Activated T-cell treated with anti-CD3 and anti-CD28 coated beads, Interleukin-2, amount 50 U/mL, for 4 hours (primary cell): Measurements from ENCODE around the gene LRRC1. TPM values are rescaled to one million over a fixed set of nuclear protein-coding genes. Genes with fewer than 3 reads are reported as not detected.

Experiments used
- ATAC-seq, 2 donors: fragments of 200-7000 bp; cut with Tn5 transposase; one replicate each; pipeline ENCODE4 v1.10.0; 2021
- DNase-seq: peaks from one replicate; pipeline ENCODE4 v3.0.0-alpha.2; 2020
- H3K27me3 Mint-ChIP-seq: one replicate; pipeline ENCODE4 v1.8.0; 2021; ENCODE audit warnings: low read depth, mixed read lengths
- H3K36me3 Mint-ChIP-seq: one replicate; pipeline ENCODE4 v1.8.0; 2022; ENCODE audit warnings: mixed read lengths; ENCODE audit not compliant: insufficient read depth
- H3K4me1 Mint-ChIP-seq: one replicate; pipeline ENCODE4 v1.8.0; 2021; ENCODE audit warnings: low read depth, mixed read lengths
- H3K4me3 Mint-ChIP-seq: one replicate; pipeline ENCODE4 v1.8.0; 2021; ENCODE audit warnings: mild to moderate bottlenecking, moderate library complexity, mixed read lengths
- H3K9me3 Mint-ChIP-seq: one replicate; pipeline ENCODE4 v1.8.0; 2021; ENCODE audit warnings: mixed read lengths
- total RNA-seq, 3 donors: library from RNA; stranded (reverse); gene quantifications; one replicate each; pipeline ENCODE4 v1.2.1, GENCODE V29; 2021

LRRC1 gene
- total RNA-seq, 3 donors from 2014 or later: 0.78 to 1.9 (median 0.79) TPM

DNA sequence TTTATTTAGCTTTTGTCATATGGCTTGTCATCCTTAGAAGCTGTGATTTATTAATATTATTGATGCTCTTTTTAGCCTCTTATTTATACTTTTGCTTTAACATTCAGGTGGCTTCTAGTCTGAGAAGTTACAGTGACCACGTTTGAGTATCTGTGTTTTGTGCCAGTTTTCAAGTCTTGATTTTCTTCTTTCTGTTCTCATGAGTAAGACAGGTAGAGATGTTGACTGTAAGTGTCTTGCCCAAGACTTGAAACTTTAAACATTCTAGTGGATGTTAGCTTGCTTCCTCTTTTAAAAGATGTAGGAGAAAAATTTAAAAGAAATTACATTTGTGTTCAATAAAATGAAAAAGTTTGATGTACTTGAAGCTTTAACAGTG lies 122.6 kb downstream of the LRRC1 start:
- DNase-seq (no peak), ATAC-seq (no peak)
- Mint-ChIP-seq H3K4me3 (no peak overlapping the region), H3K9me3 (no peaks in the 10 kb centered on the region), H3K36me3 (peaks cover 21% of the 10 kb centered on the region), H3K27me3 (no peaks in the 10 kb centered on the region), H3K4me1 (no peaks in the 10 kb centered on the region)

- Mint-ChIP-seq H3K4me3 (no peak overlapping the region), H3K4me1 (no peaks in the 10 kb centered on the region), H3K36me3 (peaks cover 20% of the 10 kb centered on the region), H3K27me3 (no peaks in the 10 kb centered on the region), H3K9me3 (no peaks in the 10 kb centered on the region)
- ATAC-seq (no peak), DNase-seq (no peak)
Measured at GRCh38 chr6:53918854-53919510, 124.2 kb downstream of the LRRC1 start.

DNA sequence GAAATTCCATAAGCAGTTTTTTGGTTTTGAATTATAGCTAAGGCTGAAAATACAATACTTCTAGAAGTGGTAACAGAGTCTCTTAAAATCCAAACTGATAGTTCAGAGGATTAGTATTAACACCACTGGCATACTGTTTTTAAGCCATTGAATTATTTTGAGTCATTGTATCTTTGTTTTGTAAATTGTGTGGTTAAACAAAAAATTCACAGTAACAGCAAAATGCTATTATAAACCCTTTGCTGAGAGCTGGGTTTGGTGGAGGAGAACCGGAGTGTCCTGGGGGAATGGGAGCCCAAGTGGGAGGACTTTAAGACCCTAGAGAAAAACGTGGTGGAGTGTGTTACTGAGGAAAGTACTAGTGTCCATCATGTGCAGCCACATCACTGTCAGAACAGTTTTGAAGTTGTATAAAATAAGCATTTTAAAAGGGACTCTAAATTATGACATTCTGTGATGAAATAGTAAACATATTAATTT lies 125.1 kb downstream of the LRRC1 start:
- Mint-ChIP-seq H3K4me1 (no peaks in the 10 kb centered on the region), H3K27me3 (no peaks in the 10 kb centered on the region), H3K4me3 (no peak overlapping the region), H3K36me3 (peaks cover 15% of the 10 kb centered on the region), H3K9me3 (no peaks in the 10 kb centered on the region)
- ATAC-seq (no peak), DNase-seq (no peak)

- Mint-ChIP-seq H3K4me1 (no peaks in the 10 kb centered on the region), H3K4me3 (no peak overlapping the region), H3K36me3 (peaks cover 15% of the 10 kb centered on the region), H3K9me3 (no peaks in the 10 kb centered on the region), H3K27me3 (no peaks in the 10 kb centered on the region)
- no peak for DNase-seq
- ATAC-seq: no peak
Measured at GRCh38 chr6:53920881-53921280, 126.1 kb downstream of the LRRC1 start.

GRCh38 chr6:53921639-53922038 lies 126.8 kb downstream of the LRRC1 start:
- Mint-ChIP-seq H3K36me3 (peaks cover 15% of the 10 kb centered on the region), H3K9me3 (no peaks in the 10 kb centered on the region), H3K4me3 (no peak overlapping the region), H3K27me3 (no peaks in the 10 kb centered on the region), H3K4me1 (no peaks in the 10 kb centered on the region)
- ATAC-seq: no peak
- DNase-seq: no peak

GRCh38 chr6:53922539-53922981 lies 127.8 kb downstream of the LRRC1 start:
- Mint-ChIP-seq H3K9me3 (no peaks in the 10 kb centered on the region), H3K4me1 (no peaks in the 10 kb centered on the region), H3K27me3 (no peaks in the 10 kb centered on the region), H3K36me3 (peaks cover 15% of the 10 kb centered on the region), H3K4me3 (no peak overlapping the region)
- ATAC-seq (no peak), DNase-seq (no peak)

GRCh38 chr6:53924277-53924676 lies 129.5 kb downstream of the LRRC1 start:
- Mint-ChIP-seq H3K27me3 (no peaks in the 10 kb centered on the region), H3K9me3 (no peaks in the 10 kb centered on the region), H3K4me1 (no peaks in the 10 kb centered on the region), H3K36me3 (peaks cover 15% of the 10 kb centered on the region), H3K4me3 (no peak overlapping the region)
- ATAC-seq (no peak), DNase-seq (no peak)

DNA sequence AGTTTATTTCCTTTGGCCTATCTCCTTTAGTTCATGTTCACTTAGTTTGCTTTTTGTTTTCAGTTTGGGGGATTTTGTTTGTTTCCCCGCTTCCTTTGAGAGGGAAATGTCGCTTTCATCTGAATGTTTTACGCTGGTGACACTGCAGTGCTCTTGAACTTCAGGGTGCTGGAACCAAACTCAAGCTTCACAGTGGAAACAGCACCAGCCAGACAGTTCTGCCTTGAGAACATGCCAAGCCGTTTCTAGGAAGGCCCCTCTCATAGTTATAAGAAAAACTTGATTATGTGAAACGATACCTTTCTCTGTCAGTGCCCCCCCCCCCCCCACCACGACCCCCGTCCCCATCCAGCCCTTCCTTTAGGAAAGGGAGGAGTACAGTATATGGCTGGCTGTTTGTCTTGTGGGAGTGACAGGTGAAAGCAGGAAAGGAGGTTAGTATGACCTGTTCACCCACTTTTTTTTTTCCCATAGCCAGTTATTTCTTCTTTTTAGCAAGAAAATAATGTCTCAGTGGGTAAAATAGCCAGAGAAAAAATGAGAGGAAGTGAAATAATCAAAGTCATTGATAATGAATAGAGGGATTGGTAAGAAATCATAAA lies 130.1 kb downstream of the LRRC1 start:
- DNase-seq: no peak
- H3K9me3 Mint-ChIP-seq: no peaks in the 10 kb centered on the region
- H3K36me3 Mint-ChIP-seq: peaks cover 12% of the 10 kb centered on the region
- no peaks in the 10 kb centered on the region for H3K27me3 Mint-ChIP-seq
- ATAC-seq: no peak
- no peak overlapping the region for H3K4me3 Mint-ChIP-seq
- no peaks in the 10 kb centered on the region for H3K4me1 Mint-ChIP-seq

DNA sequence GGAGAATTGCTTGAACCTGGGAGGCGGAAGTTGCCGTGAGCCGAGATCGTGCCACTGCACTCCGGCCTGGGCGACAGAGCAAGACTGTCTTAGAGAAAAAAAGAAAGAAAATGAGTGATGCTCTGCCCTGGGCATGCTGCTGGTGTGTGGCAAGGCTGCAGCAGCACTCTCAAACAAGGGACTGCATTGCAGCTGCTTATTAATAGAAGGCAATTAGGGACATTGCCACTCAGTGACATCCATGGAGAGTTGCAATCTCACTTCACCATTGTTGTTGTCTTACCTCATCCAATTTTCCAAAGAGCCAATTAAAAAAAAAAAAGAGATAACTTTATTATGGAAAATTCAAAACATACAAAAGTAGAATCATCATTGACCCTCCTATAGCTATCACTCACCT lies 131.1 kb downstream of the LRRC1 start:
- Mint-ChIP-seq H3K27me3 (no peaks in the 10 kb centered on the region), H3K36me3 (peaks cover 10% of the 10 kb centered on the region)

DNA sequence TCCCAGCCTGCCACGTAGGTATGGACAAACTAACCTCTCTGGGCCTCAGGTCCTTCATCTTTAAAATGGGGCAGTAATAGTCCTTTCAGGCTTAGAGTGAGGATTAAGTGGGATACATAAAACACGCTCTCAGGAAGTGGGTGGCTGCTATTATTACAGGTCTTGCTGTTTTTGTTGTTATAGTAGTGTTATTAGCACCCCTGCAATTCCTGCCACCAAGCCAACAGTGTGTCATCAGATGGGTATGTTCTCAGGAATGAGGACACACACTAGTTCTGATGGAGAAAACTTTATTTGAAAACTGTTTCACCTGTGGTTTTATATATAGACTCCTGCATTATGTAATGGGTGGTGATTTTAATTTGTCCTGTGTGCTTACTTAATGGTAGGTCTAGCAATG lies 131.7 kb downstream of the LRRC1 start:
- Mint-ChIP-seq H3K36me3 (peaks cover 5% of the 10 kb centered on the region), H3K9me3 (no peaks in the 10 kb centered on the region), H3K27me3 (no peaks in the 10 kb centered on the region), H3K4me1 (no peaks in the 10 kb centered on the region), H3K4me3 (no peak overlapping the region)
- DNase-seq (no peak), ATAC-seq (no peak)

More for the DNA sequence above, 131.1 kb downstream of the LRRC1 start:
- ATAC-seq (no peak), DNase-seq (no peak)
- no peaks in the 10 kb centered on the region for H3K4me1 Mint-ChIP-seq
- H3K4me3 Mint-ChIP-seq: no peak overlapping the region
- H3K9me3 Mint-ChIP-seq: no peaks in the 10 kb centered on the region

DNA sequence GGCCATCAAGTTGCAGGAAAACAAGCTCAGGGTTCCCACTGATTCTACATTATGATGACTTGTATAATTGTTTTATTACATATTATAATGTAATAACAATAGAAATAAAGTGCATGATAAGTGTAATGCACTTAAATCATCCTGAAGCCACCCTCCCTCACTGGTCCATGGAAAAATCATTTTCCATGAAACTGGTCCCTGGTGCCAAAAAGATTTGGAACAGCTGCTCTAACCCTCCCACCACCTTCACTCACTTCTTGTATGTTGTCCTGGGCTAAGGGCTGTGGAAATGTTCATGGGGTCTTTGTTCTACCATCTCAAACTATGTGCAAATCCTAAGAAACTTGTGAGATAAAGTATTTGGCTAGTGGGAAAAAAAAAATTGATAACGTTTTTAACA lies 133.8 kb downstream of the LRRC1 start:
- Mint-ChIP-seq H3K4me3 (no peak overlapping the region), H3K36me3 (no peaks in the 10 kb centered on the region), H3K4me1 (no peaks in the 10 kb centered on the region), H3K9me3 (no peaks in the 10 kb centered on the region), H3K27me3 (no peaks in the 10 kb centered on the region)
- ATAC-seq (no peak), DNase-seq (no peak)

GRCh38 chr6:53929041-53929820 lies 134.4 kb downstream of the LRRC1 start:
- DNase-seq: no peak
- H3K36me3 Mint-ChIP-seq: no peaks in the 10 kb centered on the region
- no peaks in the 10 kb centered on the region for H3K4me1 Mint-ChIP-seq
- ATAC-seq: no peak
- H3K4me3 Mint-ChIP-seq: no peak overlapping the region
- no peaks in the 10 kb centered on the region for H3K27me3 Mint-ChIP-seq
- H3K9me3 Mint-ChIP-seq: no peaks in the 10 kb centered on the region

- no peaks in the 10 kb centered on the region for H3K36me3 Mint-ChIP-seq
- ATAC-seq: no peak
- H3K9me3 Mint-ChIP-seq: no peaks in the 10 kb centered on the region
- DNase-seq: no peak
- H3K4me1 Mint-ChIP-seq: no peaks in the 10 kb centered on the region
- no peaks in the 10 kb centered on the region for H3K27me3 Mint-ChIP-seq
- no peak overlapping the region for H3K4me3 Mint-ChIP-seq
Measured at GRCh38 chr6:53929821-53930120, 135.0 kb downstream of the LRRC1 start.

- H3K9me3 Mint-ChIP-seq: no peaks in the 10 kb centered on the region
- no peaks in the 10 kb centered on the region for H3K36me3 Mint-ChIP-seq
- no peaks in the 10 kb centered on the region for H3K4me1 Mint-ChIP-seq
- ATAC-seq (no peak), DNase-seq (no peak)
- no peak overlapping the region for H3K4me3 Mint-ChIP-seq
- H3K27me3 Mint-ChIP-seq: no peaks in the 10 kb centered on the region
Measured at GRCh38 chr6:53930330-53930729, 135.5 kb downstream of the LRRC1 start.

DNA sequence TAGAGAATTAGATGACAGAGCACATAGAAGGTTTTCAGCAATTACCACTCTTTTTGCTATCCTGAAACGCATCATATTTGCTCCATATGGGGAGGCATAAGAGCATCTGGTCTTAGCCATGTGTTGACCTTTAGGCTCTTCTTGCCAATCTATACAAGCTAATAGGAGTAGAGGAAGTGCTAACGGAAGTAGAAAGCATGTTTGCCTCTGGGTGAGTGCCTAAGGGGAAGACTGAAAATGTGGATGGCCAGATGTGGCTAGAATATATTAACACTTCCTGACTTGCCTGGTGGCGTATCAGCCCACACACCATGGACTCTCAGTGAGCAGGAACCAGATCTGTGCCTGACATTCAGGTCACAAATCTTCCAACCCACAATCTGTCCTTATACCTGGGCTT lies 136.3 kb downstream of the LRRC1 start:
- no peak for ATAC-seq
- Mint-ChIP-seq H3K36me3 (no peaks in the 10 kb centered on the region), H3K9me3 (no peaks in the 10 kb centered on the region), H3K4me3 (no peak overlapping the region), H3K4me1 (no peaks in the 10 kb centered on the region), H3K27me3 (no peaks in the 10 kb centered on the region)
- DNase-seq: no peak
